Activated B cell treated with CpG ODN at 0.5 μM for 24 hours (primary cell): ENCODE measurements around the gene SLC36A3. TPM values are rescaled to one million over a fixed set of nuclear protein-coding genes. Genes with fewer than 3 reads are reported as not detected.
A peak's percentile ranks its signal among the peaks of the same experiment; 100 is the strongest.
"Not testable (repeated sequence)": the region's sequence is repeated elsewhere in the genome, so short reads cannot be mapped to it uniquely, and the experiment has no call there.

Experiments
- ATAC-seq: fragments of 200-7000 bp; cut with Tn5 transposase; one replicate; pipeline ENCODE4 v1.10.0; 2021; ENCODE audit warnings: low read depth, mild to moderate bottlenecking, moderate library complexity
- CTCF ChIA-PET: fragments of 350-600 bp; sonication (Branson Sonifier 250); formaldehyde crosslinking; loops from one replicate; lab custom pipeline; 2021; ENCODE audit warnings: antibody characterized with exemption; lab: Charles Lee
- POLR2A ChIA-PET: fragments of 350-600 bp; sonication (Branson Sonifier 250); formaldehyde crosslinking; loops from one replicate; lab custom pipeline; 2021; ENCODE audit warnings: antibody characterized with exemption; lab: Charles Lee
- DNase-seq: peaks from one replicate; pipeline ENCODE4 v3.0.0; 2022
- H3K27ac Mint-ChIP-seq: one replicate; pipeline ENCODE4 v1.8.0; 2020; ENCODE audit warnings: mixed read lengths
- H3K27me3 Mint-ChIP-seq: one replicate; pipeline ENCODE4 v1.8.0; 2021; ENCODE audit warnings: mixed read lengths
- H3K36me3 Mint-ChIP-seq: one replicate; pipeline ENCODE4 v1.8.0; 2021; ENCODE audit warnings: low read depth, mixed read lengths
- H3K4me1 Mint-ChIP-seq: one replicate; pipeline ENCODE4 v1.8.0; 2021; ENCODE audit warnings: mixed read lengths
- H3K4me3 Mint-ChIP-seq: one replicate; pipeline ENCODE4 v1.8.0; 2020; ENCODE audit warnings: mild to moderate bottlenecking, mixed read lengths
- H3K9me3 Mint-ChIP-seq: one replicate; pipeline ENCODE4 v1.8.0; 2020; ENCODE audit warnings: mixed read lengths
- CTCF ChIP-seq: fragments of 200-600 bp; IDR thresholded peaks from one replicate; pipeline ENCODE4 v1.8.0; 2022; ENCODE audit warnings: antibody characterized with exemption, mild to moderate bottlenecking
- intact Hi-C: fragments of 100-400 bp; cut with micrococcal nuclease; formaldehyde crosslinking; loops from one replicate; pipeline ENCODE4 v1.15.1; 2024
- total RNA-seq: library from RNA; stranded (reverse); gene quantifications from 2 replicates; pipeline ENCODE4 v1.2.3, GENCODE V29; 2022

Gene SLC36A3
- total RNA-seq, 1 donor from 2014 or later: not detected

GRCh38 chr5:151243564-151243963, 60.0 kb downstream of the SLC36A3 start:
- DNase-seq: no peak
- H3K27me3 Mint-ChIP-seq: no peaks in the 10 kb centered on the region
- TF ChIP-seq CTCF: no peak
- no peak for ATAC-seq
- ChIA-PET POLR2A (interaction anchor here (1.0 to 7.4 kb wide), 4 partner anchors 9 to 164 kb away, joined by 3 to 104 read pairs (median 22); partner anchors contain the start of gene GM2A), CTCF (interaction anchor here (1.4 kb wide), 1 partner anchor 118 kb away, joined by 7 read pairs; no protein-coding TSS in a partner anchor)
- H3K36me3 Mint-ChIP-seq: no peaks in the 10 kb centered on the region
- no peak overlapping the region for H3K4me3 Mint-ChIP-seq
- intact Hi-C loops: no loop called here
- peaks cover 62% of the 10 kb centered on the region for H3K4me1 Mint-ChIP-seq
- no peaks in the 10 kb centered on the region for H3K9me3 Mint-ChIP-seq
- no peak overlapping the region for H3K27ac Mint-ChIP-seq

- no peak overlapping the region for H3K4me3 Mint-ChIP-seq
- no peaks in the 10 kb centered on the region for H3K9me3 Mint-ChIP-seq
- intact Hi-C loops: no loop called here
- H3K27ac Mint-ChIP-seq: no peak overlapping the region
- H3K36me3 Mint-ChIP-seq: no peaks in the 10 kb centered on the region
- no peak for ATAC-seq
- TF ChIP-seq CTCF: no peak
- H3K27me3 Mint-ChIP-seq: no peaks in the 10 kb centered on the region
- ChIA-PET POLR2A (interaction anchor here (0.6 to 7.4 kb wide), 6 partner anchors 10 to 441 kb away, joined by 3 to 104 read pairs (median 4); partner anchors contain the start of genes CCDC69 and GM2A), CTCF (interaction anchor here (1.4 to 6.8 kb wide), 3 partner anchors 29 to 117 kb away, joined by 4 to 122 read pairs (median 7); no protein-coding TSS in a partner anchor)
- DNase-seq: no peak
- H3K4me1 Mint-ChIP-seq: peaks cover 66% of the 10 kb centered on the region
These were observed 60.4 kb downstream of the SLC36A3 start for GRCh38 chr5:151243127-151243526.

GRCh38 chr5:151240924-151241635, 62.5 kb downstream of the SLC36A3 start:
- H3K4me1 Mint-ChIP-seq: peaks cover 85% of the 10 kb centered on the region
- H3K27me3 Mint-ChIP-seq: no peaks in the 10 kb centered on the region
- H3K36me3 Mint-ChIP-seq: no peaks in the 10 kb centered on the region
- peak; percentile 16 for ATAC-seq
- peak overlapping the region; percentile 51 for H3K27ac Mint-ChIP-seq
- no peak overlapping the region for H3K4me3 Mint-ChIP-seq
- intact Hi-C loops: no loop called here
- DNase-seq: no peak
- TF ChIP-seq CTCF: no peak
- ChIA-PET POLR2A (interaction anchor here (0.7 to 7.4 kb wide), 10 partner anchors 11 to 116 kb away, joined by 3 to 104 read pairs (median 4); partner anchors contain the start of genes CCDC69 and GM2A), CTCF (interaction anchor here (0.6 to 6.8 kb wide), 19 partner anchors 11 to 498 kb away, joined by 3 to 122 read pairs (median 4); partner anchors contain the start of genes CCDC69 and GM2A)
- H3K9me3 Mint-ChIP-seq: no peaks in the 10 kb centered on the region

GRCh38 chr5:151240268-151240835, 63.2 kb downstream of the SLC36A3 start:
- H3K4me1 Mint-ChIP-seq: peaks cover 88% of the 10 kb centered on the region
- H3K9me3 Mint-ChIP-seq, DNase-seq, H3K36me3 Mint-ChIP-seq, ATAC-seq, intact Hi-C loops, H3K4me3 Mint-ChIP-seq, H3K27me3 Mint-ChIP-seq: not testable (repeated sequence)
- POLR2A ChIA-PET: interaction anchor here (1.3 to 7.4 kb wide), 5 partner anchors 12 to 116 kb away, joined by 4 to 104 read pairs (median 39); partner anchors contain the start of gene GM2A
- H3K27ac Mint-ChIP-seq: peak overlapping the region; percentile 51
- CTCF ChIA-PET: interaction anchor here (0.7 to 6.8 kb wide), 13 partner anchors 16 to 189 kb away, joined by 3 to 122 read pairs (median 5); partner anchors contain the start of gene CCDC69

GRCh38 chr5:151239237-151239861, 64.2 kb downstream of the SLC36A3 start:
- peak overlapping the region; percentile 72 for H3K27ac Mint-ChIP-seq
- no peaks in the 10 kb centered on the region for H3K9me3 Mint-ChIP-seq
- ATAC-seq (peak; percentile 60), DNase-seq (peak; percentile 58)
- no peaks in the 10 kb centered on the region for H3K27me3 Mint-ChIP-seq
- peak overlapping the region; percentile 77 for H3K4me3 Mint-ChIP-seq
- peaks cover 95% of the 10 kb centered on the region for H3K4me1 Mint-ChIP-seq
- intact Hi-C loops: loop anchor here (1.0 to 2.0 kb wide), 7 partner anchors 13 to 439 kb away; no protein-coding TSS in a partner anchor
- H3K36me3 Mint-ChIP-seq: no peaks in the 10 kb centered on the region
- TF ChIP-seq CTCF: peak; percentile 85
- POLR2A ChIA-PET: interaction anchor here (1.0 to 7.4 kb wide), 19 partner anchors 13 to 180 kb away, joined by 3 to 104 read pairs (median 5); partner anchors contain the start of genes CCDC69 and GM2A
- CTCF ChIA-PET: interaction anchor here (0.6 to 6.8 kb wide), 35 partner anchors 10 to 439 kb away, joined by 3 to 122 read pairs (median 6); partner anchors contain the start of genes CCDC69 and GM2A
